C4-2B (cell line): Measurements from ENCODE around the gene KISS1R.

Source experiments
- H3K27ac ChIP-seq: fragments of 450-650 bp; 2 replicates; pipeline ENCODE4 v1.5.1; 2017
- ZFX ChIP-seq: fragments of 450-650 bp; IDR thresholded peaks from 2 replicates; pipeline ENCODE4 v1.6.1; 2017
- TF ChIP-seq, protein P1 (sequence below): fragments of 450-650 bp; conservative IDR thresholded peaks from 2 replicates; pipeline ENCODE4 v1.5.1; 2017; ENCODE audit warnings: mild to moderate bottlenecking

KISS1R gene

GRCh38 chr19:887072-887471, 30.1 kb upstream of the KISS1R start:
- TF ChIP-seq ZFX = no peak
- H3K27ac ChIP-seq = no peak overlapping the region

DNA sequence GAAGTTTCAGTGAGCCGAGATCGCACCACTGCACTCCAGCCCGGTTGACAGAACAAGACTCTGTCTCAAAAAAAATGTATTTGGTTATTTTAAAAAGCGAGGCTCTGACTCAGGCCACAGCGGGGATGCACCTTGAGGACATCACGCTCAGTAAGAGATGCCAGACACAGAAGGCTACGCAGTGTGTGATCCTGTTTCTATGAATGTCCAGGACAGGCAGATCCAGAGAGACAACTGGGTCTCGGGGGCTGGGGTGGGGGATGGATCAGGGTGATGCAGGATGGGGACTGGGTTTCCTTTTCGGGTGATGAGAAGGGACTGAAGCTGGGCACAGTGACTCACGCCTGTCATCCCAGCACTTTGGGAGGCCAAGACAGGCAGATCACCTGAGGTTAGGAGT, 29.5 kb upstream of the KISS1R start:
- TF ChIP-seq, protein P1, sequence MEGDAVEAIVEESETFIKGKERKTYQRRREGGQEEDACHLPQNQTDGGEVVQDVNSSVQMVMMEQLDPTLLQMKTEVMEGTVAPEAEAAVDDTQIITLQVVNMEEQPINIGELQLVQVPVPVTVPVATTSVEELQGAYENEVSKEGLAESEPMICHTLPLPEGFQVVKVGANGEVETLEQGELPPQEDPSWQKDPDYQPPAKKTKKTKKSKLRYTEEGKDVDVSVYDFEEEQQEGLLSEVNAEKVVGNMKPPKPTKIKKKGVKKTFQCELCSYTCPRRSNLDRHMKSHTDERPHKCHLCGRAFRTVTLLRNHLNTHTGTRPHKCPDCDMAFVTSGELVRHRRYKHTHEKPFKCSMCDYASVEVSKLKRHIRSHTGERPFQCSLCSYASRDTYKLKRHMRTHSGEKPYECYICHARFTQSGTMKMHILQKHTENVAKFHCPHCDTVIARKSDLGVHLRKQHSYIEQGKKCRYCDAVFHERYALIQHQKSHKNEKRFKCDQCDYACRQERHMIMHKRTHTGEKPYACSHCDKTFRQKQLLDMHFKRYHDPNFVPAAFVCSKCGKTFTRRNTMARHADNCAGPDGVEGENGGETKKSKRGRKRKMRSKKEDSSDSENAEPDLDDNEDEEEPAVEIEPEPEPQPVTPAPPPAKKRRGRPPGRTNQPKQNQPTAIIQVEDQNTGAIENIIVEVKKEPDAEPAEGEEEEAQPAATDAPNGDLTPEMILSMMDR = no peak
- no peak for TF ChIP-seq ZFX
- no peak overlapping the region for H3K27ac ChIP-seq

DNA sequence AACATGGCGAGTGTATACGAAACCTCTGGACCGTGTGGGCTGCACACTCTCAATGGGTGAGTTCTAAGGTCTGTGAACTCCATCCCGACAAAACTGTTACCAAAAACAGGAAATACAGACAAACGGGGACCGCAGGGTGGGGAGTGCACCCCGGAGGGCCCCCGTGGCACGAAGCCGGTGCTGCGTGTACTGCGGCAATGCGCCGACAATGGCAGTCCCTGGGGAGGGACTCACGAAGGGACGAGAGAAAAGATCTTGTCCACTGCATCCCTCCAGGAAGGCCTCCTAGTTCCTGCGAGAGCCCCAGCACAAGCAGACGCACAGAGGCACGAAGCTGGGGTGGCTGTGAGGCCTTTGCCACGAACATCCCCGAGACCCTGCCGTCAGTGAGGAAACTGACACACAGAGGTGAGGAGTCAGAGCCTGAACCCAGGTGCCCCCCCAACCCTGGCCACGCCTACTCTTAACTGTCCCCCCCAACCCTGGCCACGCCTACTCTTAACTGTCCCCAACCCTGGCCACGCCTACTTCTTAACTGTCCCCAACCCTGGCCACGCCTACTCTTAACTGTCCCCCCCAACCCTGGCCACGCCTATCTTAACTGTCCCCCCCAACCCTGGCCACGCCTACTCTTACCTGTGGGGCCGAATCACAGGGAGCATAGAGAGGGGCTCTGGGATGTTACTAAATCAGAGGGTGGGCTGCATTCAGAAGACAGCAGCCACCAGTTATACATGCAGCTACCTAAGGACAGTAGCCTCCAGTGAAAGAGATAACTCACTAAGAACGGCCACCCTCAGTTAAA, 28.4 kb upstream of the KISS1R start:
- TF ChIP-seq, protein P1 = no peak
- no peak for TF ChIP-seq ZFX
- H3K27ac ChIP-seq = no peak overlapping the region

- H3K27ac ChIP-seq = no peak overlapping the region
- no peak for TF ChIP-seq ZFX
- TF ChIP-seq, protein P1 = no peak
Observed at GRCh38 chr19:889662-890295, 27.4 kb upstream of the KISS1R start.

DNA sequence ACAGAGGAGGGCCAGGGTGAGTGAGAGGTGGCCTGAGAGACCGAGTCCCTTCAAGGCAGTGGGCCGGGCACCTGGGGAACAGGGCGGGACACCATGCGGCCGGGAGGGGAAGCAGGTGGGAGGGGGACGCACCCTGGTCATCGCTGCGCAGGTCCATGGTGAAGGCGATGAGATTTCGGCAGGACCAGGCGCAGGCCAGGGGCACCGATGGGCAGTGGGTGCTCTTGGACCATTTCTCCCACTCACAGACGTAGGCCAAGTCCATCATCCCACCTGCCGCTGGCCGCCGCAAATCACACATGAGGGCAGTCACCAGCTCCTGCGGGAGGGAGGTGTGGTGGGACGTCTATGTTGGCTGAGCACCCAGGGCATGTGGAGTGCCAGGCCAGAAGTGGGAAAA, 26.3 kb upstream of the KISS1R start:
- no peak overlapping the region for H3K27ac ChIP-seq

GRCh38 chr19:891421-892200, 25.5 kb upstream of the KISS1R start:
- H3K27ac ChIP-seq = peak overlapping the region; percentile 95; the same call in 1 of the 2 replicates

More for the DNA sequence above, 26.3 kb upstream of the KISS1R start:
- TF ChIP-seq, protein P1 = no peak
- TF ChIP-seq ZFX = no peak

DNA sequence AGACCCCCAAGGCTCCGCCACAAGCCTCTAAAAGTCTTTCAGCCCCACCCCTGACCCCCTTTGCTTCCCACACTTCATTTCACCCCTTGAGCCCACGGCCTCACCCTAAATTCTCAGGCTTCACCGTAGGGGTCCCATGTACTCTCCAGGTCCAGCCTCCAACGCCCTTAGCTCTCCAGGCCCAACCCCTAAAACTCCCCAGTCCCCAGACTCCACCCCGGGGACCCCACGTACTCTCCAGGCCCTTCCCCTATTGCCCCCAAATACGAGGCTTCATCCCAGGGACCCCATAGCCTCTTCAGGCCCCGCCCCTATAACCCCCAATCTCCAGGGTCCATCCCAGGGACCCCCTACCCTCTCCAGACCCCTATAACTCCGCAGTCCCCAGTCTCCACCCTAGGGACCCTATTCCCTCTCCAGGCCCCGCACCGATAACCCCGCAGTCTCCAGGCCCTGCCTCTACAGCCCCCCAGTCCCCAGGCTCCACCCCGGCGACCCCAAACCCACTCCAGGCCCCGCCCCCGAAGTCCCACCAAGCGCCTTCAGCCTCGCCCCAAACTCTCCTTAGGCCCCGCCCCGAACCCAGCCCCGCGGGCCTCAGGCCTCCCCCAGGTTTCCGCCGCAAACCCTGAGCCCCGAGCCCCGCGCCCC, 24.8 kb upstream of the KISS1R start:
- TF ChIP-seq, protein P1 = no peak
- no peak for TF ChIP-seq ZFX
- peak overlapping the region; percentile 95 for H3K27ac ChIP-seq
